Neural cell (in vitro differentiated cells): ENCODE data around the gene SERTAD1. TPM values are rescaled to one million over a fixed set of nuclear protein-coding genes. Genes with fewer than 3 reads are reported as not detected.

Source experiments
- H2AFZ ChIP-seq: fragments of 200-600, 300-800 bp; sonication (generic), shearing (Covaris generic); 2 replicates; pipeline ENCODE4 v1.6.0; 2014; ENCODE audit warnings: low read depth, mild to moderate bottlenecking, antibody characterized with exemption, low read length, moderate library complexity
- H3F3A ChIP-seq: fragments of 200-600 bp; shearing (Covaris generic); 2 replicates; pipeline ENCODE4 v1.6.1; 2016; ENCODE audit warnings: mild to moderate bottlenecking, moderate library complexity, mixed read lengths, antibody characterized with exemption, low read length; ENCODE audit not compliant: insufficient read depth, poor library complexity, severe bottlenecking
- H3K27ac ChIP-seq: fragments of 200-600, 300-800 bp; sonication (generic), shearing (Covaris generic); 2 replicates; pipeline ENCODE4 v1.5.1; 2014; ENCODE audit warnings: mild to moderate bottlenecking, low read length, moderate library complexity
- H3K27me3 ChIP-seq: fragments of 300-800, 200-600 bp; sonication (generic), shearing (Covaris generic); 2 replicates; pipeline ENCODE4 v1.6.0; 2014; ENCODE audit warnings: mild to moderate bottlenecking, low read depth, low read length, moderate library complexity; ENCODE audit not compliant: insufficient read depth
- H3K36me3 ChIP-seq: fragments of 300-800, 200-600 bp; sonication (generic), shearing (Covaris generic); 2 replicates; pipeline ENCODE4 v1.5.1; 2014; ENCODE audit warnings: mild to moderate bottlenecking, antibody characterized with exemption, low read length, moderate library complexity; ENCODE audit not compliant: insufficient read depth
- H3K4me2 ChIP-seq: fragments of 300-800, 200-600 bp; sonication (generic), shearing (Covaris generic); 2 replicates; pipeline ENCODE4 v1.6.0; 2014; ENCODE audit warnings: mild to moderate bottlenecking, low read length
- H3K4me3 ChIP-seq: fragments of 300-800, 200-600 bp; sonication (generic), shearing (Covaris generic); 2 replicates; pipeline ENCODE4 v1.5.1; 2014; ENCODE audit warnings: mild to moderate bottlenecking, low read length, moderate library complexity
- H3K79me2 ChIP-seq: fragments of 200-600 bp; shearing (Covaris generic); replicated peaks from 2 replicates; pipeline ENCODE4 v1.6.0; 2014; ENCODE audit warnings: mild to moderate bottlenecking, low read length, moderate library complexity; ENCODE audit not compliant: insufficient read depth
- H3K9ac ChIP-seq: fragments of 300-800, 200-600 bp; sonication (generic), shearing (Covaris generic); 2 replicates; pipeline ENCODE4 v1.6.1; 2016; ENCODE audit warnings: mild to moderate bottlenecking, low read length, mixed read lengths
- H3K9me2 ChIP-seq: fragments of 200-600 bp; shearing (Covaris generic); 2 replicates; pipeline ENCODE4 v1.6.1; 2016; ENCODE audit warnings: mild to moderate bottlenecking, low read length, mixed read lengths; ENCODE audit not compliant: insufficient read depth
- H3K9me3 ChIP-seq: fragments of 200-600, 300-800 bp; sonication (generic), shearing (Covaris generic); 2 replicates; pipeline ENCODE4 v1.6.1; 2016; ENCODE audit warnings: mild to moderate bottlenecking, mixed run types, low read length, moderate library complexity, mixed read lengths
- H4K20me1 ChIP-seq: fragments of 200-600 bp; shearing (Covaris generic); 2 replicates; pipeline ENCODE4 v1.6.1; 2016; ENCODE audit warnings: mild to moderate bottlenecking, mixed run types; ENCODE audit not compliant: insufficient read depth
- CTCF ChIP-seq: fragments of 450-650 bp; IDR thresholded peaks from 2 replicates; pipeline ENCODE4 v1.5.1; 2014; ENCODE audit warnings: antibody characterized with exemption, mild to moderate bottlenecking, moderate library complexity; ENCODE audit not compliant: poor library complexity, severe bottlenecking
- EP300 ChIP-seq: fragments of 450-650 bp; conservative IDR thresholded peaks from 2 replicates; pipeline ENCODE4 v1.6.1; 2014; ENCODE audit warnings: antibody characterized with exemption, mild to moderate bottlenecking, moderate library complexity; ENCODE audit not compliant: poor library complexity, severe bottlenecking
- EZH2 ChIP-seq: fragments of 200-600, 300-800 bp; shearing (Covaris generic), sonication (generic); IDR thresholded peaks from 2 replicates; pipeline ENCODE4 v1.6.1; 2014; ENCODE audit warnings: antibody characterized with exemption, low read length, borderline replicate concordance, mild to moderate bottlenecking; ENCODE audit not compliant: insufficient read depth, poor library complexity, severe bottlenecking
- MXI1 ChIP-seq: fragments of 450-650 bp; conservative IDR thresholded peaks from 2 replicates; pipeline ENCODE4 v1.6.1; 2014; ENCODE audit warnings: antibody characterized with exemption, mild to moderate bottlenecking; ENCODE audit not compliant: poor library complexity, severe bottlenecking
- POLR2AphosphoS5 ChIP-seq: IDR thresholded peaks from 2 replicates; pipeline ENCODE4 v1.6.1; 2012
- RAD21 ChIP-seq: fragments of 450-650 bp; conservative IDR thresholded peaks from 2 replicates; pipeline ENCODE4 v1.6.1; 2014; ENCODE audit warnings: antibody characterized with exemption, mild to moderate bottlenecking, moderate library complexity
- REST ChIP-seq: IDR thresholded peaks from 2 replicates; pipeline ENCODE4 v1.6.1; 2012; ENCODE audit warnings: borderline replicate concordance
- SMC3 ChIP-seq: fragments of 450-650 bp; conservative IDR thresholded peaks from 2 replicates; pipeline ENCODE4 v1.6.1; 2014; ENCODE audit warnings: antibody characterized with exemption, mild to moderate bottlenecking, moderate library complexity; ENCODE audit not compliant: poor library complexity
- TAF1 ChIP-seq: IDR thresholded peaks from 2 replicates; pipeline ENCODE4 v1.6.1; 2012; ENCODE audit warnings: low read depth
- polyA plus RNA-seq: library from polyadenylated mRNA; depleted of rRNA; stranded (reverse); fragments of >200 nt; gene quantifications from 2 replicates; pipeline ENCODE4 v1.2.3, GENCODE V29; 2014

Gene SERTAD1
- polyA plus RNA-seq, 1 donor from 2014 or later = 3.3 TPM

- H2AFZ ChIP-seq = no peak overlapping the region
- no peaks in the 10 kb centered on the region for H3K79me2 ChIP-seq
- H3K9me3 ChIP-seq = no peaks in the 10 kb centered on the region
- no peak overlapping the region for H3K4me3 ChIP-seq
- no peaks in the 10 kb centered on the region for H3K36me3 ChIP-seq
- H3K4me2 ChIP-seq = no peak overlapping the region
- no peaks in the 10 kb centered on the region for H3F3A ChIP-seq
- TF ChIP-seq CTCF (no peak), POLR2AphosphoS5 (no peak), EZH2 (no peak), RAD21 (no peak), REST (no peak)
- no peak overlapping the region for H3K27ac ChIP-seq
- H4K20me1 ChIP-seq = no peaks in the 10 kb centered on the region
- no peak overlapping the region for H3K9ac ChIP-seq
- H3K27me3 ChIP-seq = peaks cover 7% of the 10 kb centered on the region
- no peaks in the 10 kb centered on the region for H3K9me2 ChIP-seq
Measured at GRCh38 chr19:40407714-40408597, 17.8 kb downstream of the SERTAD1 start.

- no peak overlapping the region for H3K4me2 ChIP-seq
- no peak overlapping the region for H3K9ac ChIP-seq
- peak overlapping the region; percentile 58 for H3K4me3 ChIP-seq
- H3F3A ChIP-seq = no peaks in the 10 kb centered on the region
- H4K20me1 ChIP-seq = no peaks in the 10 kb centered on the region
- TF ChIP-seq CTCF = no peak
- no peak for TF ChIP-seq EZH2
- no peak for TF ChIP-seq TAF1
- TF ChIP-seq POLR2AphosphoS5 = no peak
- no peak for TF ChIP-seq MXI1
- no peak for TF ChIP-seq EP300
- TF ChIP-seq REST = no peak
- TF ChIP-seq RAD21 = no peak
- TF ChIP-seq SMC3 = no peak
- H3K9me3 ChIP-seq = no peaks in the 10 kb centered on the region
- no peaks in the 10 kb centered on the region for H3K9me2 ChIP-seq
- no peaks in the 10 kb centered on the region for H3K79me2 ChIP-seq
- no peaks in the 10 kb centered on the region for H3K36me3 ChIP-seq
- H3K27me3 ChIP-seq = peaks cover 7% of the 10 kb centered on the region
- H3K27ac ChIP-seq = no peak overlapping the region
- no peak overlapping the region for H2AFZ ChIP-seq
Measured at GRCh38 chr19:40403262-40403984, 22.4 kb downstream of the SERTAD1 start.
